ENCODE results near the gene SPACA9. TPM values are rescaled to one million over a fixed set of nuclear protein-coding genes. Genes with fewer than 3 reads are reported as not detected.

Gene SPACA9
- 5.4 TPM for total RNA-seq

GRCh38 chr9:132878695-132879456 lies at the start of gene SPACA9:
SPACA9 (plus strand) TSS chr9:132878898; CDS start chr9:132883948, 5,050 bp downstream.
- peak; percentile 63 for DNase-seq (ENCODE audit: low spot score)

- no peak for DNase-seq (ENCODE audit: low spot score)
Measured at GRCh38 chr9:132832171-132832881, 46.4 kb upstream of the SPACA9 start.

- DNase-seq (ENCODE audit: low spot score) = no peak
Measured at GRCh38 chr9:132833550-132834121, 45.1 kb upstream of the SPACA9 start.

- DNase-seq (ENCODE audit: low spot score) = no peak
Measured at GRCh38 chr9:132834343-132834742, 44.4 kb upstream of the SPACA9 start.

GRCh38 chr9:132837501-132838286 lies 41.0 kb upstream of the SPACA9 start:
- DNase-seq (ENCODE audit: low spot score) = no peak

GRCh38 chr9:132838291-132838690 lies 40.4 kb upstream of the SPACA9 start:
- no peak for DNase-seq (ENCODE audit: low spot score)

GRCh38 chr9:132840980-132841379 lies 37.7 kb upstream of the SPACA9 start:
- no peak for DNase-seq (ENCODE audit: low spot score)

GRCh38 chr9:132842124-132843044 lies 36.3 kb upstream of the SPACA9 start:
- DNase-seq (ENCODE audit: low spot score) = no peak

- DNase-seq (ENCODE audit: low spot score) = no peak
Measured at GRCh38 chr9:132846109-132846917, 32.4 kb upstream of the SPACA9 start.

- no peak for DNase-seq (ENCODE audit: low spot score)
Measured at GRCh38 chr9:132846918-132847515, 31.7 kb upstream of the SPACA9 start.

- no peak for DNase-seq (ENCODE audit: low spot score)
Measured at GRCh38 chr9:132849185-132849706, 29.5 kb upstream of the SPACA9 start.

- no peak for DNase-seq (ENCODE audit: low spot score)
Measured at GRCh38 chr9:132853482-132853881, 25.2 kb upstream of the SPACA9 start.

GRCh38 chr9:132854832-132855231 lies 23.9 kb upstream of the SPACA9 start:
- DNase-seq (ENCODE audit: low spot score) = no peak

- DNase-seq (ENCODE audit: low spot score) = no peak
Measured at GRCh38 chr9:132855904-132856303, 22.8 kb upstream of the SPACA9 start.

GRCh38 chr9:132857031-132857430 lies 21.7 kb upstream of the SPACA9 start:
- DNase-seq (ENCODE audit: low spot score) = peak; percentile 79

GRCh38 chr9:132857616-132858342 lies 20.9 kb upstream of the SPACA9 start:
- DNase-seq (ENCODE audit: low spot score) = no peak

GRCh38 chr9:132858751-132859150 lies 19.9 kb upstream of the SPACA9 start:
- no peak for DNase-seq (ENCODE audit: low spot score)

- DNase-seq (ENCODE audit: low spot score) = no peak
Measured at GRCh38 chr9:132861666-132862065, 17.0 kb upstream of the SPACA9 start.

- DNase-seq (ENCODE audit: low spot score) = no peak
Measured at GRCh38 chr9:132862533-132862932, 16.2 kb upstream of the SPACA9 start.

All from ureter (tissue), 1 donor.